Gastrocnemius medialis (tissue), 4 donors: ENCODE measurements around the gene NLGN1.

Experiments
- POLR2A ChIP-seq, 2 donors: fragments of 450-650 bp; IDR thresholded peaks; one replicate each; pipeline ENCODE4 v1.6.1; 2017; ENCODE audit warnings: antibody characterized with exemption in 2 of 2, mild to moderate bottlenecking in 2 of 2, moderate library complexity in 2 of 2
- TF ChIP-seq, protein P1 (sequence below), 5 experiments: fragments of 450-650 bp in 3 of 5; fragments of 200-600 bp in 2 of 5; sonication (generic) in 2 of 5; IDR thresholded peaks in 4 of 5; conservative IDR thresholded peaks in 1 of 5; 1 replicate in 4 of 5; 2 replicates in 1 of 5; pipeline ENCODE4 v1.5.1; 2016 to 2019; ENCODE audit warnings: antibody characterized with exemption in 5 of 5, mild to moderate bottlenecking in 3 of 5, moderate library complexity in 3 of 5

DNA sequence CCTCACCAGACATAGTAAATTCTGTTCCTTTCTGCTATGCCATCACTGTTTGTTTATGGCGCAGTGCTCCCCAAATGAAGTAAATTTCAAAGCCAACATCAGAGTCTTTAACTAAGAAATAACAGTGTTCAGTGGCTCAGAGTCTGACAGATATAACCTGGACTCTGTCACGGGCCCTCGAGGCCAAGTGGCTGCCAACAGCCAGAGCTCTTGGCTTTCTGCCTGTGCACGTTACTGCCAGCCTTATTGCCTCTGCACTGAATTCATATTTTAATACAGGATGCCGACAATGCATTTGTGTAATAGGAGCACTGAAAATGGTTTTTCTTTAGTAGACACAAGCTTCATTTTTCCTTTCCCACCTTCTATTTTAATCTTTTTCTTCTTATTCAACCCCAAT, 219.9 kb downstream of the NLGN1 start:
- TF ChIP-seq, protein P1, sequence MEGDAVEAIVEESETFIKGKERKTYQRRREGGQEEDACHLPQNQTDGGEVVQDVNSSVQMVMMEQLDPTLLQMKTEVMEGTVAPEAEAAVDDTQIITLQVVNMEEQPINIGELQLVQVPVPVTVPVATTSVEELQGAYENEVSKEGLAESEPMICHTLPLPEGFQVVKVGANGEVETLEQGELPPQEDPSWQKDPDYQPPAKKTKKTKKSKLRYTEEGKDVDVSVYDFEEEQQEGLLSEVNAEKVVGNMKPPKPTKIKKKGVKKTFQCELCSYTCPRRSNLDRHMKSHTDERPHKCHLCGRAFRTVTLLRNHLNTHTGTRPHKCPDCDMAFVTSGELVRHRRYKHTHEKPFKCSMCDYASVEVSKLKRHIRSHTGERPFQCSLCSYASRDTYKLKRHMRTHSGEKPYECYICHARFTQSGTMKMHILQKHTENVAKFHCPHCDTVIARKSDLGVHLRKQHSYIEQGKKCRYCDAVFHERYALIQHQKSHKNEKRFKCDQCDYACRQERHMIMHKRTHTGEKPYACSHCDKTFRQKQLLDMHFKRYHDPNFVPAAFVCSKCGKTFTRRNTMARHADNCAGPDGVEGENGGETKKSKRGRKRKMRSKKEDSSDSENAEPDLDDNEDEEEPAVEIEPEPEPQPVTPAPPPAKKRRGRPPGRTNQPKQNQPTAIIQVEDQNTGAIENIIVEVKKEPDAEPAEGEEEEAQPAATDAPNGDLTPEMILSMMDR (IDR thresholded peaks at IDR 0.05 in 4 of 5, conservative IDR thresholded peaks at IDR 0.05 in 1 of 5), result no peak
- no peak for TF ChIP-seq POLR2A (IDR thresholded peaks at IDR 0.05)
